ENCODE data around the gene ARHGAP21. TPM values are rescaled to one million over a fixed set of nuclear protein-coding genes. Genes with fewer than 3 reads are reported as not detected.
A peak's percentile ranks its signal among the peaks of the same experiment; 100 is the strongest.

ARHGAP21 gene
- total RNA-seq, 1 experiment from 2014 or later: 29.5 TPM

- in situ Hi-C loops (cut with HindIII; ENCODE audit: low pct_unique_long_range_greater_than_20kb, low sequenced_read_pairs): no loop called here
- no peak for DNase-seq (ENCODE audit: low read depth)
Observed at GRCh38 chr10:24616536-24616935, 107.2 kb downstream of the ARHGAP21 start.

- in situ Hi-C loops (cut with HindIII; ENCODE audit: low pct_unique_long_range_greater_than_20kb, low sequenced_read_pairs): no loop called here
- DNase-seq (ENCODE audit: low read depth): no peak
Observed at GRCh38 chr10:24606021-24606420, 117.7 kb downstream of the ARHGAP21 start.

- DNase-seq (ENCODE audit: low read depth): no peak
- in situ Hi-C loops (cut with HindIII; ENCODE audit: low pct_unique_long_range_greater_than_20kb, low sequenced_read_pairs): no loop called here
Observed at GRCh38 chr10:24605141-24605540, 118.5 kb downstream of the ARHGAP21 start.

- in situ Hi-C loops (cut with HindIII; ENCODE audit: low pct_unique_long_range_greater_than_20kb, low sequenced_read_pairs): no loop called here
Observed at GRCh38 chr10:24603333-24603732, 120.4 kb downstream of the ARHGAP21 start.

GRCh38 chr10:24597961-24598360, 125.7 kb downstream of the ARHGAP21 start:
- in situ Hi-C loops (cut with HindIII; ENCODE audit: low pct_unique_long_range_greater_than_20kb, low sequenced_read_pairs): no loop called here
- DNase-seq (ENCODE audit: low read depth): no peak

More at GRCh38 chr10:24603333-24603732, 120.4 kb downstream of the ARHGAP21 start:
- DNase-seq (ENCODE audit: low read depth): peak; percentile 18

GRCh38 chr10:24597426-24597825, 126.3 kb downstream of the ARHGAP21 start:
- in situ Hi-C loops (cut with HindIII; ENCODE audit: low pct_unique_long_range_greater_than_20kb, low sequenced_read_pairs): no loop called here

GRCh38 chr10:24596217-24596930, 127.3 kb downstream of the ARHGAP21 start:
- in situ Hi-C loops (cut with HindIII; ENCODE audit: low pct_unique_long_range_greater_than_20kb, low sequenced_read_pairs): no loop called here
- no peak for DNase-seq (ENCODE audit: low read depth)

More at GRCh38 chr10:24597426-24597825, 126.3 kb downstream of the ARHGAP21 start:
- DNase-seq (ENCODE audit: low read depth): no peak

- in situ Hi-C loops (cut with HindIII; ENCODE audit: low pct_unique_long_range_greater_than_20kb, low sequenced_read_pairs): no loop called here
- no peak for DNase-seq (ENCODE audit: low read depth)
Observed at GRCh38 chr10:24590697-24591457, 132.8 kb downstream of the ARHGAP21 start.

- in situ Hi-C loops (cut with HindIII; ENCODE audit: low pct_unique_long_range_greater_than_20kb, low sequenced_read_pairs): no loop called here
- no peak for DNase-seq (ENCODE audit: low read depth)
Observed at GRCh38 chr10:24589265-24589664, 134.4 kb downstream of the ARHGAP21 start.

GRCh38 chr10:24579906-24580305, 143.8 kb downstream of the ARHGAP21 start:
- in situ Hi-C loops (cut with HindIII; ENCODE audit: low pct_unique_long_range_greater_than_20kb, low sequenced_read_pairs): no loop called here
- DNase-seq (ENCODE audit: low read depth): no peak

GRCh38 chr10:24579448-24579847, 144.2 kb downstream of the ARHGAP21 start:
- DNase-seq (ENCODE audit: low read depth): no peak
- in situ Hi-C loops (cut with HindIII; ENCODE audit: low pct_unique_long_range_greater_than_20kb, low sequenced_read_pairs): no loop called here

- no peak for DNase-seq (ENCODE audit: low read depth)
- in situ Hi-C loops (cut with HindIII; ENCODE audit: low pct_unique_long_range_greater_than_20kb, low sequenced_read_pairs): no loop called here
Observed at GRCh38 chr10:24575481-24576002, 148.1 kb downstream of the ARHGAP21 start.

GRCh38 chr10:24574578-24575155, 149.0 kb downstream of the ARHGAP21 start:
- in situ Hi-C loops (cut with HindIII; ENCODE audit: low pct_unique_long_range_greater_than_20kb, low sequenced_read_pairs): no loop called here
- DNase-seq (ENCODE audit: low read depth): no peak

GRCh38 chr10:24574161-24574560, 149.5 kb downstream of the ARHGAP21 start:
- no peak for DNase-seq (ENCODE audit: low read depth)
- in situ Hi-C loops (cut with HindIII; ENCODE audit: low pct_unique_long_range_greater_than_20kb, low sequenced_read_pairs): no loop called here

- no peak for DNase-seq (ENCODE audit: low read depth)
- in situ Hi-C loops (cut with HindIII; ENCODE audit: low pct_unique_long_range_greater_than_20kb, low sequenced_read_pairs): no loop called here
Observed at GRCh38 chr10:24571870-24572450, 151.7 kb downstream of the ARHGAP21 start.

GRCh38 chr10:24570658-24571426, 152.8 kb downstream of the ARHGAP21 start:
- in situ Hi-C loops (cut with HindIII; ENCODE audit: low pct_unique_long_range_greater_than_20kb, low sequenced_read_pairs): no loop called here

GRCh38 chr10:24569828-24570657, 153.6 kb downstream of the ARHGAP21 start:
- DNase-seq (ENCODE audit: low read depth): no peak
- in situ Hi-C loops (cut with HindIII; ENCODE audit: low pct_unique_long_range_greater_than_20kb, low sequenced_read_pairs): no loop called here

More at GRCh38 chr10:24570658-24571426, 152.8 kb downstream of the ARHGAP21 start:
- no peak for DNase-seq (ENCODE audit: low read depth)
